KOPT-K1 (cell line): Measurements from ENCODE around the gene NIPAL1.

Experiments
- H3K27ac ChIP-seq: fragments of 200-600 bp; sonication (generic); 2 replicates; pipeline ENCODE4 v1.5.1; 2016; ENCODE audit warnings: antibody characterized with exemption, mild to moderate bottlenecking, low read depth, low read length; ENCODE audit not compliant: poor library complexity, severe bottlenecking
- H3K36me3 ChIP-seq: fragments of 200-600 bp; sonication (generic); 2 replicates; pipeline ENCODE4 v1.5.1; 2017; ENCODE audit warnings: antibody characterized with exemption, mild to moderate bottlenecking, low read length, moderate library complexity; ENCODE audit not compliant: insufficient read depth
- H3K9me3 ChIP-seq: fragments of 200-600 bp; sonication (generic); 2 replicates; pipeline ENCODE4 v1.5.1; 2017; ENCODE audit warnings: antibody characterized with exemption, low read length, mild to moderate bottlenecking; ENCODE audit not compliant: insufficient read depth, poor library complexity, severe bottlenecking

Gene NIPAL1

DNA sequence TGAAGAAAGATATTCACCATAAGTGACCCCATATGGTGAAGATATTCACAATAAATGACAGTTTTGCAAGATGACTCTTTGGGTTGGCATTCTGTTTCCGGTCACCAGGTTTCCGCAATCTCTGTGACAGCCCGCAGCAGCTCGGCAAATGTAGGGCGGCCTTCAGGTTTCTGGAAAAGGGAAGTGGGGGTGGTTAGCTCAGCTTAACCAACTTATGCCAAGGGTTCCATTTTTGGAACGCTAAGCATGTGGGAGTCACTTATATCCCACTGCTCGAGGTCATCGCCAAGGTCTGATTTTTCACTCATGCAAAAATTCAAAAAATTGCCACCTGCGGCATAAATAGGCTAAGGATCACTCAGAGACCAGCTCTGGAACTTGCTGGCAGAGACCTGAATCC, 51.0 kb downstream of the NIPAL1 start:
- H3K27ac ChIP-seq: no peak overlapping the region
- no peaks in the 10 kb centered on the region for H3K9me3 ChIP-seq
- H3K36me3 ChIP-seq: no peaks in the 10 kb centered on the region

DNA sequence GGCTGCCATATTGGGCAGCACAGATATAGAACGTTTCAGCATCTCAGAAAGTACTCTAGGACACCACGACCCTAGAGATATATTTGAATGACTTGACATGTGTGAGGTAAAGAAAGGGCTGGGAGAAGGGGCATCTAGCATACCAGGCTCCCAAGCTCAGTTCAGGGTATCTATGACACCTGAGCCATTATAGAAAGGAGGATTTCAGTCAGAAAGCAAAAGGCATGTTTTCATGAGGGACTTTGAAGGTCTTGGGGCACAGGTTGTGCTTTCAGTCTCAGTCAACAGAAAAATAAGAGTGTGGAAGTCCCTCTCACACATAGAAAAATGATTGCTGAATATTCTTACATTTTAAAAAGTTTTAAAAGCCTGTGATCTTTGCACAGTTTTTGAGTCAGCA, 51.6 kb downstream of the NIPAL1 start:
- Histone ChIP-seq H3K9me3 (no peaks in the 10 kb centered on the region), H3K36me3 (no peaks in the 10 kb centered on the region), H3K27ac (no peak overlapping the region)

DNA sequence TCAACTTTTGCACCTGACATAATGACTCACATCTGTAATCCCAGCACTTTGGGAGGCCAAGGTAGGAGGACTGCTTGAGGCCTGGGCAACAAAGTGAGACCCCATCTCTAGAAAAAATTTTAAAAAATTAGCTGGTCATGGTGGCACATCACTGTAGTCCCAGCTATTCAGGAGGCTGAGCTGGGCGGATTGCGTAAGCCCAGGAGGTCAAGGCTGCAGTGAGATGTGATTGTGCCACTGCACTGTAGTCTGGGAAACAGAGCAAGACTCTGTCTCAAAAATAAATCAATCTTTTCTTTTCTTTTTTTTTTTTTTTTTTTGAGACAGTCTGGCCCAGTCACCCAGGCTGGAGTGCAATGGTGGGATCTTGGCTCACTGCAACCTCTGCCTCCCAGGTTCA, 52.5 kb downstream of the NIPAL1 start:
- Histone ChIP-seq H3K9me3 (no peaks in the 10 kb centered on the region), H3K36me3 (no peaks in the 10 kb centered on the region), H3K27ac (no peak overlapping the region)

- H3K36me3 ChIP-seq: no peaks in the 10 kb centered on the region
These were observed 54.6 kb downstream of the NIPAL1 start for GRCh38 chr4:48071191-48071590.

DNA sequence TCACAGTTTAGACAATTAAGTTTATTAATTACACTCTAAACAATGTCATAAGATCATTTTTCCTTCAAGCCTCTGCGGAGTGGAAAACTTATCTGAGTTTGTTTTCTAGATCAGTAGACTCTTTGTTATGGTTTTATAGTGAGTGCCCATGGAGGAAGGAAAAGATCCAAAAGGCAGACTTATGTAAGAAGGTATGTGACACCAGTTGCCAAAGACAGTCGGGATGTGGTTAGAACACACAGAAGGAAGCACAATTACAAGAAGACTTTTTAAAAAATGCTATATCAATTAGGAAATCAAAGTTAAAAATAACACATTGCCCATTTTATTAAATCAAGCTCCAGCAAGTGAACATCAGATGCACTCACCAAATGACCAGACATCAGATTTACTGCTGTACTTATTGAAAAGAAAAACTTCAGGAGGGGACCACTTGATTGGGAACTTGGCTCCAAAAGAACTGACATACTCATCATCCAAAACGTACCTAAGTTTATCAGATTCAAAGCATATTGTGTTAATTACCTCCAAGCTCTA, 57.1 kb downstream of the NIPAL1 start:
- Histone ChIP-seq H3K27ac (no peak overlapping the region), H3K36me3 (no peaks in the 10 kb centered on the region), H3K9me3 (no peaks in the 10 kb centered on the region)

More at GRCh38 chr4:48071191-48071590, 54.6 kb downstream of the NIPAL1 start:
- H3K27ac ChIP-seq: no peak overlapping the region
- no peaks in the 10 kb centered on the region for H3K9me3 ChIP-seq

- Histone ChIP-seq H3K9me3 (no peaks in the 10 kb centered on the region), H3K36me3 (no peaks in the 10 kb centered on the region), H3K27ac (no peak overlapping the region)
These were observed 58.1 kb downstream of the NIPAL1 start for GRCh38 chr4:48074657-48075056.

GRCh38 chr4:48078425-48078824, 61.9 kb downstream of the NIPAL1 start:
- Histone ChIP-seq H3K27ac (no peak overlapping the region), H3K36me3 (no peaks in the 10 kb centered on the region), H3K9me3 (no peaks in the 10 kb centered on the region)

DNA sequence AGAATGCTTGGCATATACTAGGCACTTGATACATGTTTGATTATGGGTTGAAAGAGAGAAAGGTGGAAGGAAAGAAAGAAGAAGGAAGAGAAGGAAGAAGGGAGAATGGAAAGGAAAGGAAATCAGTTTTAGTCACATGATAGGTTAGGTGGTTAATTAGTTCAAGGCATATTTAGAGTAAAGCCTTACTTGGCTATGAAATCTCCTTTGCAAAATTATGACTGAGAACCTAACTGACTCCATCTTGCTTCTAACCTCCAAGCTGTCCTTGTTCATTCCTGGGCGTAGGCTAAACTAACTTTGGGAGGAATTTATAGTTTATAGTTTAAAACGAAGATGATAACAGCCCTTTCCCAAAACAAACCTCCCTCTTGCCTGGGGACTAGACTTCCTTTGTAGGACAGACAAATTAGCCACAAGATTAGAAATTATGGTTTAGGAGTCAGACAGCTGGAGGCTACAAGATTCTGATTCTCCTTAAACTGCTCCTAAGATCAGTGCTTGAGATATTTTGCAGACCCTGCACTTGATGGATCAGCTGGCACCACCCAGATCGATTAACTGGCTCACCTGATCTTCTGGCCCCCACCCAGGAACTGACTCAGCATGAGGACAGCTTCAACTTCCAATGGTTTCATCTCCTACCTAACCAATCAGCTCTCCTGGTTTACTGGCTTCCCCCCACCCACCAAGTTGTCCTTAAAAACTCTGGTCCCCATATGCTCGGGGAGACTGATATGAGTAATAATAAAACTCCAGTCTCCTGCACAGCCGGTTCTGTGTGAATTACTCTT, 62.5 kb downstream of the NIPAL1 start:
- Histone ChIP-seq H3K9me3 (no peaks in the 10 kb centered on the region), H3K27ac (no peak overlapping the region), H3K36me3 (no peaks in the 10 kb centered on the region)

DNA sequence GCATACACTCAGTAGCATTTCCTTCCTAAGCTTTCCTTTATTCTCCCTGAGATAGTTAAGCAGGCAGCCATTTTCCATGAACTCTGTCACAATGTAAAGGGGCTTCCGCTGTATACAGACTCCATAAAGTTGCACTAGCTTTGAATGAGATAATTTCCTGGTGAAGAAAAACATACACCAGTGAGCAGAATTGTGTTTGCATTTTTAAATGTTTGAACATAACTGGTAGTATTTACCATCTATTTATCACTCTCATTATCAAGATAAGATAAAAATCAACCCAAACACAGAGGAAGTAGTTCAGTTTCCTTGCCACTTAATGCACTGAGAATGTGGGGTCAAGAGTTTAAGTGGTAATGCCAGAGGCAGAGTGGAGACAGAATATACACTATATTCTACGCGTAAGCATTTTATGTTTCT, 63.4 kb downstream of the NIPAL1 start:
- H3K27ac ChIP-seq: no peak overlapping the region
- H3K36me3 ChIP-seq: no peaks in the 10 kb centered on the region
- no peaks in the 10 kb centered on the region for H3K9me3 ChIP-seq

DNA sequence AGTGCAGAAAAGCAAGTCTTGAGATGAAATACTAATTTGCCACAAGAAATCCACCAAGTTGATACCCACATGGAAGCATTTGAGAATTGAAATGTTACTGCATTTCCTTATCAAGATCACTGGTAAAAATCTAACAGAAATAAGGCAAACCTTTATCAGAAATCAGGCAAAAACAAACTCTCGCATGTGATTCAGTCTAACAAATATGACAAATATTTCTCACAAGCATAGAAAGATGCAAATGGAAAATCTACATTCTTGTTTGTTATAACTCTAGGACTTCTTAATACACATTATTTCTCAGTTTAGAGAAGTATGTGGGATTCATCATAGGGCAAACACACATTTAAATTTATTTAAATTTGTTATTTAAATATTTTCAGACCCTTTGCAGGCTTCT, 64.6 kb downstream of the NIPAL1 start:
- Histone ChIP-seq H3K27ac (no peak overlapping the region), H3K36me3 (no peaks in the 10 kb centered on the region), H3K9me3 (no peaks in the 10 kb centered on the region)

DNA sequence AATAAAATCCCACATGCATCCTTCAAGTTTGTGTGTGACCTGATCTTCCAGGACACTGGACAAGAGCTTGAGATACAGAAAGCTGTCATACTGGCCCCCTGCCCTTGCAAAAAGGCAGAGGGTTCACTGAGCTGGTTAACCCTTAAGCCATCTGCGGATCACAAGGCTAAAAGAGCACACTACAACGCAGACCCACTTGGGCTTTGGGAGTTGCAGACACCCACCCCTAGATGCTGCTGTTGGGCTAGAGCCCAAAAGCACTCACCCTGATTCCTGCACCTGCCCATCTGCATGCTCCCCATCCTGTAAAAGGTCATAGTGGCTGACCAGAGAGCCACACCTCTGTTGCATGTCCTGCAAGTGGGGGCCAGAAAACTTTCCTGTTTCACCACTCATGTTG, 66.4 kb downstream of the NIPAL1 start:
- Histone ChIP-seq H3K36me3 (no peaks in the 10 kb centered on the region), H3K9me3 (no peaks in the 10 kb centered on the region), H3K27ac (no peak overlapping the region)

DNA sequence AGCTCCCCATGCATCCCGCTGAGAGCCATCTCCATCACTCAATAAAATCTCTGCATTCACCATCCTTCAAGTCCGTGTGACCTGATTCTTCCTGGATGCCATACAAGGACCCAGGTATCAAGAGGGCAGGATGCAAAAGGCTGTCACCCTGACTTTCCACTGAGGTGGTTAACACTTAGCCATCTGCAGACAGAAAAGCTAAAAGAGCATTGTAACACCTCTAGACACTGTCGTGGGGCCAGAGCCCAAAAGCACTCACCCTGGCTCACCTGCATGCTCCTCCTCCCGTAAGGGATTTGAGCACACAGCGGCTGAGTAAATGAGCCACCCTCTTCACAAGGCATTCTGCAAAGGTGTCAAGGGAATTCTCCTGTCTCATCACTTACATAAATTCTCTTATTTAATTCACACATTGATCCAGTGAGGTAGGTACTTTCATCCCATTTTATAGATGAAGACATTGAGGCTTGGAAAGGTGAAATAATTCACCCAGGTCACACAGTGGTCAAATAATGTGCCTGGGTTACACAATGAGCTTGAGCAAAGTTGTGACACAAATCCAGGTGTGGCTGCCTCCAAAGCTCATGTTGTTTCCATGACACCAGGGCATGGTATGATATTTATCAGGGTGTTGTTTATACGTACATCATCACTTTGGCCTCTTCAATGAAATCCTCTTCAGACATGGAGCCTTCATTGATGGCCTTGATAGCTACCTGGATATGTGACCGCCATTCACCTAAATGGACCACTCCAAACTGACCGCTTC, 69.4 kb downstream of the NIPAL1 start:
- no peaks in the 10 kb centered on the region for H3K36me3 ChIP-seq
- H3K27ac ChIP-seq: no peak overlapping the region
- no peaks in the 10 kb centered on the region for H3K9me3 ChIP-seq
